Upper lobe of left lung (tissue), 6 donors: ENCODE data around the gene TSSK2. TPM values are rescaled to one million over a fixed set of nuclear protein-coding genes. Genes with fewer than 3 reads are reported as not detected.

Experiments used
- ATAC-seq, 2 donors: fragments of 200-7000 bp; cut with Tn5 transposase; one replicate each; pipeline ENCODE4 v1.9.1; 2022; ENCODE audit warnings: mild to moderate bottlenecking in 2 of 2, moderate library complexity in 2 of 2; ENCODE audit not compliant: low FRiP score in 2 of 2
- DNase-seq, 2 donors: peaks; one replicate each; pipeline ENCODE4 v3.0.0-alpha.2; 2019 to 2020
- H3K27ac ChIP-seq, 4 donors: fragments of 200-600 bp; sonication (generic); one replicate each; pipeline ENCODE4 v1.5.1; 2016 to 2019
- H3K27me3 ChIP-seq, 4 donors: fragments of 200-600 bp; sonication (generic); one replicate each; pipeline ENCODE4 v1.5.1; 2017 to 2019
- H3K36me3 ChIP-seq, 4 donors: fragments of 200-600 bp; sonication (generic); one replicate each; pipeline ENCODE4 v1.5.1; 2016 to 2019
- H3K4me1 ChIP-seq, 4 donors: fragments of 200-600 bp; sonication (generic); one replicate each; pipeline ENCODE4 v1.5.1; 2018 to 2019
- H3K4me3 ChIP-seq, 4 donors: fragments of 200-600 bp; sonication (generic); one replicate each; pipeline ENCODE4 v1.5.1; 2017 to 2019; ENCODE audit warnings: mild to moderate bottlenecking in 2 of 4, moderate library complexity in 1 of 4
- H3K9me3 ChIP-seq, 4 donors: fragments of 200-600 bp; sonication (generic); one replicate each; pipeline ENCODE4 v1.5.1; 2018 to 2019
- CTCF ChIP-seq, 6 experiments: fragments of 450-650 bp in 4 of 6; fragments of 200-600 bp in 2 of 6; sonication (generic) in 2 of 6; IDR thresholded peaks; one replicate each; pipeline ENCODE4 v1.5.1; 2016 to 2019; ENCODE audit warnings: antibody characterized with exemption in 6 of 6
- EP300 ChIP-seq, 4 donors: sonication (generic); formaldehyde crosslinking; IDR thresholded peaks; one replicate each; pipeline ENCODE4 v1.5.1; 2017; ENCODE audit warnings: antibody characterized with exemption in 4 of 4, control low read depth in 2 of 4
- POLR2A ChIP-seq, 4 donors: fragments of 450-650 bp; IDR thresholded peaks; one replicate each; pipeline ENCODE4 v1.5.1; 2016 to 2017; ENCODE audit warnings: antibody characterized with exemption in 4 of 4, mild to moderate bottlenecking in 2 of 4
- POLR2AphosphoS5 ChIP-seq, 2 donors: sonication (generic); formaldehyde crosslinking; IDR thresholded peaks; one replicate each; pipeline ENCODE4 v1.5.1; 2017; ENCODE audit warnings: antibody characterized with exemption in 2 of 2
- WGBS, 2 donors: methylation state at CpG; one replicate each; pipeline ENCODE4 v1.1.5; 2017 to 2018; 5-methylcytosine and 5-hydroxymethylcytosine counted together
- total RNA-seq, 6 donors: library from RNA; depleted of rRNA in 4 of 6; stranded (reverse); fragments of >200 nt in 4 of 6; gene quantifications; one replicate each; pipeline versions ENCODE4 v1.1.0 to v1.2.1, GENCODE V29; 2016 to 2021
- donor health status: DM: no; HTN: no; CAD: no; lungs with moderate emphysema.
- donor health status: DM: no; HTN: yes; CAD: no; lungs with severe emphysema.

The TSSK2 gene
- total RNA-seq, 6 donors from 2014 or later: not detected

GRCh38 chr22:19128009-19128401 lies 3.1 kb upstream of the TSSK2 start:
- Histone ChIP-seq H3K36me3 (peaks cover 0 to 21% (median 10%) of the 10 kb centered on the region in 4 donors), H3K4me3 (no peak overlapping the region), H3K4me1 (peaks cover under 1 to 3% (median 2%) of the 10 kb centered on the region in 4 donors), H3K9me3 (no peaks in the 10 kb centered on the region), H3K27ac (no peak overlapping the region), H3K27me3 (no peaks in the 10 kb centered on the region)
- TF ChIP-seq CTCF (IDR thresholded peaks at IDR 0.05): no peak
- no peak for TF ChIP-seq POLR2AphosphoS5 (IDR thresholded peaks at IDR 0.05)
- no peak for TF ChIP-seq EP300 (IDR thresholded peaks at IDR 0.05)
- no peak for TF ChIP-seq POLR2A (IDR thresholded peaks at IDR 0.05)
- ATAC-seq: no peak
- DNase-seq: no peak
- 94 to 95% methylated on average over 4 to 5 of the region's 7 CpGs for WGBS, 2 donors

GRCh38 chr22:19128946-19129727 lies 2.0 kb upstream of the TSSK2 start:
- 84 to 94% methylated on average over 5 to 7 of the region's 7 CpGs for WGBS, 2 donors
- ATAC-seq: no peak
- H3K9me3 ChIP-seq: no peaks in the 10 kb centered on the region

GRCh38 chr22:19129871-19130270 lies 1.2 kb upstream of the TSSK2 start:
- H3K4me3 ChIP-seq: no peak overlapping the region
- H3K36me3 ChIP-seq: peaks cover 6 to 39% (median 28%) of the 10 kb centered on the region in 4 donors
- H3K27ac ChIP-seq: no peak overlapping the region
- ATAC-seq (no peak), DNase-seq (no peak)
- 86 to 87% methylated on average over 3 to 8 of the region's 8 CpGs for WGBS, 2 donors
- H3K4me1 ChIP-seq: no peaks in the 10 kb centered on the region
- no peak for TF ChIP-seq EP300 (IDR thresholded peaks at IDR 0.05)
- no peak for TF ChIP-seq CTCF (IDR thresholded peaks at IDR 0.05)
- TF ChIP-seq POLR2A (IDR thresholded peaks at IDR 0.05): no peak
- TF ChIP-seq POLR2AphosphoS5 (IDR thresholded peaks at IDR 0.05): no peak
- no peaks in the 10 kb centered on the region for H3K27me3 ChIP-seq
- H3K9me3 ChIP-seq: no peaks in the 10 kb centered on the region

More at GRCh38 chr22:19128946-19129727, 2.0 kb upstream of the TSSK2 start:
- Histone ChIP-seq H3K27me3 (no peaks in the 10 kb centered on the region), H3K27ac (no peak overlapping the region), H3K4me3 (no peak overlapping the region), H3K36me3 (peaks cover 4 to 32% (median 21%) of the 10 kb centered on the region in 4 donors), H3K4me1 (no peaks in the 10 kb centered on the region)
- TF ChIP-seq EP300 (IDR thresholded peaks at IDR 0.05) (no peak), POLR2A (IDR thresholded peaks at IDR 0.05) (no peak), CTCF (IDR thresholded peaks at IDR 0.05) (no peak), POLR2AphosphoS5 (IDR thresholded peaks at IDR 0.05) (no peak)
- no peak for DNase-seq

- no peaks in the 10 kb centered on the region for H3K4me1 ChIP-seq
- H3K4me3 ChIP-seq: no peak overlapping the region
- ATAC-seq (no peak), DNase-seq (peak in 1 of 2 donors; percentile 41)
- H3K27me3 ChIP-seq: no peaks in the 10 kb centered on the region
- H3K9me3 ChIP-seq: no peaks in the 10 kb centered on the region
- TF ChIP-seq POLR2A (IDR thresholded peaks at IDR 0.05) (no peak), EP300 (IDR thresholded peaks at IDR 0.05) (no peak), POLR2AphosphoS5 (IDR thresholded peaks at IDR 0.05) (no peak), CTCF (IDR thresholded peaks at IDR 0.05) (no peak)
- H3K27ac ChIP-seq: no peak overlapping the region
- H3K36me3 ChIP-seq: peaks cover 7 to 57% (median 38%) of the 10 kb centered on the region in 4 donors
- 95 to 99% methylated on average over 16 to 19 of the region's 19 CpGs for WGBS, 2 donors
Observed at GRCh38 chr22:19131685-19132015, 542 bp downstream of the TSSK2 start.

GRCh38 chr22:19132153-19132552 lies 1.0 kb downstream of the TSSK2 start:
- DNase-seq (peak in 1 of 2 donors; percentile 58), ATAC-seq (no peak)
- Histone ChIP-seq H3K27ac (no peak overlapping the region), H3K4me1 (no peaks in the 10 kb centered on the region), H3K27me3 (no peaks in the 10 kb centered on the region), H3K9me3 (no peaks in the 10 kb centered on the region), H3K4me3 (no peak overlapping the region), H3K36me3 (peaks cover 7 to 62% (median 43%) of the 10 kb centered on the region in 4 donors)
- 93 to 97% methylated on average over 16 to 20 of the region's 20 CpGs for WGBS, 2 donors
- no peak for TF ChIP-seq POLR2AphosphoS5 (IDR thresholded peaks at IDR 0.05)
- TF ChIP-seq EP300 (IDR thresholded peaks at IDR 0.05): no peak
- no peak for TF ChIP-seq CTCF (IDR thresholded peaks at IDR 0.05)
- TF ChIP-seq POLR2A (IDR thresholded peaks at IDR 0.05): no peak
